IMR-90 (cell line): Measurements from ENCODE around the gene PTX3. TPM values are rescaled to one million over a fixed set of nuclear protein-coding genes. Genes with fewer than 3 reads are reported as not detected.

Experiments
- ATAC-seq: fragments of 200-7000 bp; cut with Tn5 transposase; 2 replicates; pipeline ENCODE4 v1.9.1; 2020; ENCODE audit warnings: low read depth, mild to moderate bottlenecking, moderate library complexity
- BruUV-seq: library from RNA; stranded (reverse); fragments of 400-500 nt; replicated peaks from 2 replicates; lab custom pipeline; 2021; lab: Mats Ljungman, UMichigan
- CTCF ChIA-PET: fragments of 300-600 bp; formaldehyde crosslinking; extraction: SDS; loops from one replicate; lab custom pipeline; 2021; ENCODE audit warnings: antibody characterized with exemption; lab: Yijun Ruan, JAX
- POLR2A ChIA-PET: fragments of 300-600 bp; sonication (Branson Sonifier 250); formaldehyde crosslinking; loops from one replicate; lab custom pipeline; 2022; ENCODE audit warnings: antibody characterized with exemption; ENCODE audit not compliant: unreplicated experiment; lab: Charles Lee
- DNase-seq: peaks from one replicate; pipeline ENCODE4 v3.0.0; 2013
- H2AFZ ChIP-seq: replicated peaks from 2 replicates; pipeline ENCODE3; 2013; ENCODE audit warnings: low read length, mild to moderate bottlenecking; ENCODE audit not compliant: poor library complexity
- H2AK5ac ChIP-seq: 2 replicates; pipeline ENCODE4 v1.6.1; 2013; ENCODE audit warnings: low read depth, low read length, inconsistent platforms
- H2AK9ac ChIP-seq: replicated peaks from 2 replicates; pipeline ENCODE3; 2013; ENCODE audit warnings: mild to moderate bottlenecking, low read depth, low read length, moderate library complexity; ENCODE audit not compliant: poor library complexity
- H2BK120ac ChIP-seq: 2 replicates; pipeline ENCODE4 v1.6.1; 2013; ENCODE audit warnings: low read depth, low read length, inconsistent platforms
- H2BK15ac ChIP-seq: 3 replicates; pipeline ENCODE4 v1.6.1; 2013; ENCODE audit warnings: low read depth, low read length, inconsistent platforms
- H2BK20ac ChIP-seq: 2 replicates; pipeline ENCODE4 v1.6.1; 2013; ENCODE audit warnings: low read depth, mild to moderate bottlenecking, inconsistent platforms, low read length, moderate library complexity
- H2BK5ac ChIP-seq: 2 replicates; pipeline ENCODE4 v1.6.1; 2013; ENCODE audit warnings: mild to moderate bottlenecking, low read depth, low read length, inconsistent platforms; ENCODE audit not compliant: poor library complexity, severe bottlenecking
- H3K14ac ChIP-seq: replicated peaks from 2 replicates; pipeline ENCODE4 v1.6.1; 2013; ENCODE audit warnings: low read depth, low read length, inconsistent platforms
- H3K18ac ChIP-seq: 2 replicates; pipeline ENCODE4 v1.6.1; 2013; ENCODE audit warnings: low read depth, low read length, control low read depth
- H3K23ac ChIP-seq: 2 replicates; pipeline ENCODE4 v1.6.1; 2013; ENCODE audit warnings: low read depth, low read length, inconsistent platforms
- H3K27ac ChIP-seq: 2 replicates; pipeline ENCODE4 v1.5.1; 2013; ENCODE audit warnings: mild to moderate bottlenecking, control low read depth, low read length; ENCODE audit not compliant: insufficient read depth
- H3K27me3 ChIP-seq: 2 replicates; pipeline ENCODE4 v1.6.1; 2013; ENCODE audit warnings: low read length; ENCODE audit not compliant: control insufficient read depth, insufficient read depth
- H3K36me3 ChIP-seq: 2 replicates; pipeline ENCODE4 v1.6.1; 2013; ENCODE audit warnings: low read length, mixed read lengths; ENCODE audit not compliant: control insufficient read depth, insufficient read depth
- H3K4ac ChIP-seq: 2 replicates; pipeline ENCODE4 v1.6.1; 2013; ENCODE audit warnings: low read depth, low read length, inconsistent platforms
- H3K4me1 ChIP-seq: 2 replicates; pipeline ENCODE4 v1.6.1; 2013; ENCODE audit warnings: low read length, mixed read lengths; ENCODE audit not compliant: control insufficient read depth, insufficient read depth
- H3K4me2 ChIP-seq: 2 replicates; pipeline ENCODE4 v1.6.1; 2013; ENCODE audit warnings: low read depth, mild to moderate bottlenecking, control low read depth, low read length, moderate library complexity
- H3K4me3 ChIP-seq: 2 replicates; pipeline ENCODE4 v1.5.1; 2013; ENCODE audit warnings: low read depth, mild to moderate bottlenecking, control low read depth, low read length, moderate library complexity; ENCODE audit not compliant: insufficient read depth
- H3K56ac ChIP-seq: 2 replicates; pipeline ENCODE4 v1.6.1; 2013; ENCODE audit warnings: low read length, inconsistent platforms; ENCODE audit not compliant: insufficient read depth; ENCODE audit errors: extremely low read depth
- H3K79me1 ChIP-seq, 2 experiments: 2 replicates each; pipeline ENCODE4 v1.6.1; 2013; ENCODE audit warnings: low read length in 2 of 2, inconsistent platforms in 1 of 2, low read depth in 1 of 2
- H3K9ac ChIP-seq: 2 replicates; pipeline ENCODE4 v1.6.1; 2013; ENCODE audit warnings: low read depth, low read length, control low read depth
- H3K9me1 ChIP-seq: 2 replicates; pipeline ENCODE4 v1.6.1; 2013; ENCODE audit warnings: low read length, inconsistent platforms; ENCODE audit not compliant: insufficient read depth
- H3K9me3 ChIP-seq: 2 replicates; pipeline ENCODE4 v1.6.1; 2013; ENCODE audit warnings: low read length; ENCODE audit not compliant: control insufficient read depth, insufficient read depth
- H4K20me1 ChIP-seq: 2 replicates; pipeline ENCODE4 v1.6.1; 2013; ENCODE audit warnings: low read length, inconsistent platforms; ENCODE audit not compliant: insufficient read depth
- H4K5ac ChIP-seq: 2 replicates; pipeline ENCODE4 v1.6.1; 2013; ENCODE audit warnings: mild to moderate bottlenecking, low read depth, low read length, control low read depth
- H4K8ac ChIP-seq, 2 experiments: 2 replicates each; pipeline ENCODE4 v1.6.1; 2013; ENCODE audit warnings: low read depth in 2 of 2, low read length in 2 of 2, control low read depth in 1 of 2, inconsistent platforms in 1 of 2
- H4K91ac ChIP-seq: 2 replicates; pipeline ENCODE4 v1.6.1; 2013; ENCODE audit warnings: low read depth, low read length, inconsistent platforms; ENCODE audit not compliant: insufficient read depth
- BHLHE40 ChIP-seq: fragments of 150-350 bp; IDR thresholded peaks from 2 replicates; pipeline ENCODE4 v1.6.1; 2016; ENCODE audit warnings: mild to moderate bottlenecking, low read depth, low read length
- CTCF ChIP-seq: conservative IDR thresholded peaks from 2 replicates; pipeline ENCODE4 v1.5.1; 2012; ENCODE audit warnings: mild to moderate bottlenecking, low read depth, low read length, improper control_type of control experiment
- FOS ChIP-seq: fragments of 150-350 bp; IDR thresholded peaks from 2 replicates; pipeline ENCODE4 v1.6.1; 2016; ENCODE audit warnings: low read depth, low read length
- MAFK ChIP-seq: IDR thresholded peaks from 2 replicates; pipeline ENCODE4 v1.6.1; 2012; ENCODE audit warnings: low read depth, low read length, improper control_type of control experiment
- NFE2L2 ChIP-seq: fragments of 150-350 bp; IDR thresholded peaks from 2 replicates; pipeline ENCODE4 v1.6.1; 2016; ENCODE audit warnings: low read depth, mild to moderate bottlenecking, low read length
- POLR2A ChIP-seq: IDR thresholded peaks from 2 replicates; pipeline ENCODE4 v1.6.1; 2012; ENCODE audit warnings: mild to moderate bottlenecking, low read depth, low read length
- RAD21 ChIP-seq: IDR thresholded peaks from 2 replicates; pipeline ENCODE4 v1.6.1; 2012; ENCODE audit warnings: low read length, improper control_type of control experiment
- RFX5 ChIP-seq: IDR thresholded peaks from 2 replicates; pipeline ENCODE4 v1.8.0; 2012; ENCODE audit warnings: low read depth, mild to moderate bottlenecking, low read length, moderate library complexity
- WGBS, 2 experiments: methylation state at CpG; one replicate each; pipeline versions ENCODE4 v1.1.5 to v1.1.7; 2013; ENCODE audit warnings: missing lambda C conversion rate in 2 of 2; ENCODE audit not compliant: insufficient read length in 1 of 2; ENCODE audit errors: extremely low coverage in 2 of 2; 5-methylcytosine and 5-hydroxymethylcytosine counted together
- dilution Hi-C: fragments of 300-500 bp; cut with HindIII; formaldehyde crosslinking; loops from one replicate; pipeline ENCODE4 v1.14.3; 2018; ENCODE audit warnings: low sequenced_read_pairs; ENCODE audit not compliant: unreplicated experiment
- in situ Hi-C: fragments of 300-500 bp; cut with MboI; formaldehyde crosslinking; loops from 3 replicates; pipeline ENCODE4 v1.14.3; 2019; ENCODE audit warnings: low sequenced_read_pairs, inconsistent platforms, mixed read lengths
- intact Hi-C: fragments of 100-400 bp; cut with micrococcal nuclease; formaldehyde crosslinking; loops from 2 replicates; pipeline ENCODE4 v1.10.0; 2022
- polyA plus RNA-seq, 3 experiments: library from polyadenylated mRNA; depleted of rRNA; stranded (reverse); fragments of >200 nt; gene quantifications; 2 replicates each; pipeline ENCODE4 v1.2.3, GENCODE V29; 2012; ENCODE audit warnings: low replicate concordance in 1 of 3
- total RNA-seq: library from RNA; depleted of rRNA; stranded (reverse); fragments of >200 nt; gene quantifications from 2 replicates; pipeline ENCODE4 v1.2.3, GENCODE V29; 2012

PTX3 gene
- total and polyA plus RNA-seq, 2 of the 4 experiments (the other 2 are of a cell fraction) = 97.9 to 135 TPM

GRCh38 chr3:157438194-157438730 lies 1.6 kb downstream of the PTX3 start (continued):
- no peak for TF ChIP-seq RAD21

- H4K91ac ChIP-seq = no peak overlapping the region
- H3K27ac ChIP-seq = no peak overlapping the region
- no peak overlapping the region for H3K4me3 ChIP-seq
- in situ Hi-C loops = no loop called here
- H3K4me1 ChIP-seq = peaks cover 13% of the 10 kb centered on the region
- DNase-seq (no peak), ATAC-seq (no peak)
- H3K9me1 ChIP-seq = no peaks in the 10 kb centered on the region
- H3K18ac ChIP-seq = no peak overlapping the region
- H3K23ac ChIP-seq = no peak overlapping the region
- intact Hi-C loops = no loop called here
- no peak overlapping the region for H2BK5ac ChIP-seq
- H2AFZ ChIP-seq = no peak overlapping the region
- TF ChIP-seq FOS (no peak), POLR2A (no peak), RFX5 (no peak), MAFK (peak; percentile 93), CTCF (no peak), BHLHE40 (no peak), NFE2L2 (no peak)
- no peak overlapping the region for H2AK5ac ChIP-seq
- dilution Hi-C loops = no loop called here
- BruUV-seq = no TSS peak
- H3K56ac ChIP-seq = no peak overlapping the region
- H3K79me1 ChIP-seq = peaks cover 0 to 29% of the 10 kb centered on the region in 2 experiments; a peak in 2 of 4 replicates
- WGBS, 2 experiments = 100% methylated on average over 1 of the region's 2 CpGs; no CpG with 5 or more reads in 1 of the 2 experiments
- H3K9me3 ChIP-seq = no peaks in the 10 kb centered on the region
- no peak overlapping the region for H3K4ac ChIP-seq
- no peak overlapping the region for H2BK15ac ChIP-seq
- ChIA-PET POLR2A (no interaction called here), CTCF (no interaction called here)
- no peak overlapping the region for H2AK9ac ChIP-seq
- H3K4me2 ChIP-seq = no peak overlapping the region
- no peak overlapping the region for H3K9ac ChIP-seq
- H2BK20ac ChIP-seq = no peak overlapping the region
- no peaks in the 10 kb centered on the region for H4K20me1 ChIP-seq
- H4K5ac ChIP-seq = no peak overlapping the region
- H3K36me3 ChIP-seq = peaks cover 5% of the 10 kb centered on the region
- H4K8ac ChIP-seq = no peak overlapping the region
- H3K14ac ChIP-seq = no peak overlapping the region
- H3K27me3 ChIP-seq = no peaks in the 10 kb centered on the region
- H2BK120ac ChIP-seq = no peak overlapping the region
Measured at GRCh38 chr3:157441102-157441624, 4.5 kb downstream of the PTX3 start.
